HG02852 (cell line): ENCODE results near the gene CLIC3.

ENCODE experiments used
- ATAC-seq: cut with Tn5 transposase; IDR thresholded peaks from one replicate; pipeline ENCODE4 v1.9.1; 2021; ENCODE audit warnings: mild to moderate bottlenecking, moderate library complexity; ENCODE audit not compliant: unreplicated experiment

The CLIC3 gene

DNA sequence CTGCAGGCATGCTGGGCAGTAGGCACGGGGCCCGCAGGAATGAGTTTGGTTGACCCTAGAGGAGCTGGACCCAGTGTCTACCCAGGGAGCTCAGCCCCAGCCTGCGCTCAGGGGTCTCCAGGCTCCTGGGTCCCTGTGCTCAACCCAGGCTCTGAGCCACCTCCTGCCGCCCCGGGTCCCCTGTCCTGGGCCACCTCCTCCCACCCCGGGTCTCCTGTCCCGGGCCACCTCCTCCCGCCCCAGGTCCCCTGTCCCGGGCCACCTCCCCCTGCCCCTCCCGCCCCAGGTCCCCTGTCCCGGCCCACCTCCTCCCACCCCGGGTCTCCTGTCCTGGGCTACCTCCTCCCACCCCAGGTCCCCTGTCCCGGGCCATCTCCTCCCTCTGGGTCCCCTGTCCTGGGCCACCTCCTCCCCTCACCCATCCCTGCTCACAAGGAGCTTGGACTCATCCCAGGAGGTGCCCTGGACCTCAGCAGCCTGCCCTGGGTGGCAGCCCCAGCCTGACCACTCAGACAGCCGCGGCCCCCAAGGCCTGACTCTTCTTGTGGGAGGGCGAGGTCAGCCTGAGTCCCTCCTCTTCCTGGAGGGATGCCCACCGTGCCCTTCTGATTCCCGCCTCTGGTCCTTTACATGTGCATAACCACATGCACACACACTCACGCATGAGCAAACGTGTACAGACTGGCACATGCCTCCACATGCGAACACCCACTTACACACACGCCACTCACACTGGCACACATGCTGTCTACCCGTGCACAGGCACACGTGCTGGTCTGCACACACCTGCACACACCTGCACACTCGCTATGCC lies 41.9 kb downstream of the CLIC3 start:
- no peak for ATAC-seq

DNA sequence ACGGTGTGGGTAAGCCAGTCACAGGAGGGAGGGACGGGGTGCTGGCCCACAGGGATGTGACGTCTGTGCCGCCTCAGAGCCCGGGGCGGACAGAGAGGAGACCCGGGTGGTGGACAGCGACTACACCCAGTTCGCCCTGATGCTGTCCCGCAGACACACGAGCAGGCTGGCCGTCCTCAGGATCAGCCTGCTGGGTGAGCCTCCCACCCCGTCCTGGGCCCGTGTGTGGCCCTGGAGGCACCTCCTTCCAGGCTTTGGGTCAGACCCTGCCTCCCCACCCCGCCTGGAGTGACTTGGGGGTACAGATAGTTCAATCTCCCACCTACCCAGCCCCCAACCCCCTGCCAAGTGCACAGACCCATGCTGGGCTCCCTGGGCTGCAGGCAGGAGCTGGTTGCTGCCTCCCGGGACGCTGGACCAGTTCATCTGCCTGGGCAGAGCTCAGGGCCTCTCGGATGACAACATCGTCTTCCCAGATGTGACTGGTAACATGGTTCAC lies 42.5 kb downstream of the CLIC3 start:
- no peak for ATAC-seq

DNA sequence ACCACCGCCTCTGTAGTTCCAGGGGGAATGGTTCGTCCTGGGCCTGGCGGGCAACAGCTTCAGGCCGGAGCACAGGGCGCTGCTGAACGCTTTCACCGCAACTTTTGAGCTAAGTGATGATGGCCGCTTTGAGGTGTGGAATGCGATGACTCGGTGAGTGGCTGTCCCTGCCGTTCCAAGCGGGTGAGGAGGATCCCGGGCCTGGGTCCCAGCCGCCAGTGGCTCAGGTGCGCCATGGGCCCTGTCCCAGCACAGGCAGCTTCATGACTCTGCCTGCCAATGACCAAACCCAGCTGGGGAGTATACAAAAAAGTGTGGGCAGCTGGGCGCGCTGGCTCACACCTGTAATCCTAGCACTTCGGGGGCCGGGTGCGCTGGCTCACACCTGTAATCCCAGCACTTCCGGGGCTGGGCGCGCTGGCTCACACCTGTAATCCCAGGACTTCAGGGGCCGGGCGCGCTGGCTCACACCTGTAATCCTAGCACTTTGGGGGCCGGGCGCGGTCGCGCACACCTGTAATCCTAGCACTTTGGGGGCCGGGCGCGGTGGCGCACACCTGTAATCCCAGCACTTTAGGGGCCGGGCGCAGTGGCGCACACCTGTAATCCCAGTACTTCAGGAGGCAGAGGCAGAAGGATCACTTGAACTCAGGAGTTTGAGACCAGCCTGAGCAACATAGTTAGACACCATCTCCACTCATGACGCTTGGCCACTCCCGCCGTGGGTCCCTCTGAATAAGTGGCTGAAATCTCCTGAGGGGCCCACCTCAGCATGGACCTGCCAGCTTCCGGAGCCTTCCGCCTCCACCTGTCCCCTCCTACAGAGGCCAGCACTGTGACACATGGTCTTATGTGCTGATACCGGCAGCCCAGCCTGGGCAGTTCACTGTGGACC lies 43.2 kb downstream of the CLIC3 start:
- ATAC-seq = no peak

GRCh38 chr9:136952321-136952850 lies 44.0 kb downstream of the CLIC3 start:
- ATAC-seq = no peak

DNA sequence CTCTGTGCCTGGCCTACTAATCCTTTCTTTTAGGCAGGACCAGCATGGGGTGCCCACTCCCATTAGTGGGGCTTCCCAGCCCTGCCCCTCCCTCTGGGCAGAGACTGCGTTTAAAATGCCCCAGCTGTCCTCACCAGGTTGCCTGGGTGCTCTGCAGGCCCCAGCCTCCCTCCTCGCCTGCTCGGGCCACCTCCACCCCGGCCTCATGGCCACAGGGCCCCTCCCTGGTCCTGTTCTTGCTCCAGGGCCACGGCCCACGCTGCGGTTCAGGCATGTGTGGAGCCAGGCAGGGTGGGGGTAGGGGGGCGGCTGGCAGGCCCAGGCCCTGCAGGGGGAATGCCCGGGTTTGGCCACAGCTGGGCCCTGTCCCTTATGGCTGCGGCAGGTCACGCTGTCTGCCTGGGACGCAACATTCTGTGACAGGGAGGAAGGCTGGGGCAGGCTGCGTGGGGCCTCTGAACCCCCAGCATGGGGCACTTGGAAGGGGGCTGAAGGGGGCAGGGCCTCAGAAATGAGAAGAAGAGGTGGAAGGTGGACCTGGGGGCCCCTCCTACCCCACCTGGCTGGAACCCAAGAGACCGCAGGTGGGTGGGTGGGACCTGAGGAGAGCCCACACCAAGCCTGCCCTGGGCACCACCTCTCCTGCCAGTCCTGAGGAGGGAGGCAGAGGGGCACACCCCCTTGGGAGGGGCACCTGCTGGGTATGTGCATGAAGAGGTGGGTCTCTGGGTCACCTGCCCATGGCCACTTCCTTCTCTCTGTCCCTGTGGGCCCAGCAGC lies 44.6 kb downstream of the CLIC3 start, which contains the start of gene LCN12:
Gene LCN12 (plus strand): TSS at position 733 of the 780 bp plus-strand sequence. CDS start 55 bp downstream, outside the sequence.
- no peak for ATAC-seq

DNA sequence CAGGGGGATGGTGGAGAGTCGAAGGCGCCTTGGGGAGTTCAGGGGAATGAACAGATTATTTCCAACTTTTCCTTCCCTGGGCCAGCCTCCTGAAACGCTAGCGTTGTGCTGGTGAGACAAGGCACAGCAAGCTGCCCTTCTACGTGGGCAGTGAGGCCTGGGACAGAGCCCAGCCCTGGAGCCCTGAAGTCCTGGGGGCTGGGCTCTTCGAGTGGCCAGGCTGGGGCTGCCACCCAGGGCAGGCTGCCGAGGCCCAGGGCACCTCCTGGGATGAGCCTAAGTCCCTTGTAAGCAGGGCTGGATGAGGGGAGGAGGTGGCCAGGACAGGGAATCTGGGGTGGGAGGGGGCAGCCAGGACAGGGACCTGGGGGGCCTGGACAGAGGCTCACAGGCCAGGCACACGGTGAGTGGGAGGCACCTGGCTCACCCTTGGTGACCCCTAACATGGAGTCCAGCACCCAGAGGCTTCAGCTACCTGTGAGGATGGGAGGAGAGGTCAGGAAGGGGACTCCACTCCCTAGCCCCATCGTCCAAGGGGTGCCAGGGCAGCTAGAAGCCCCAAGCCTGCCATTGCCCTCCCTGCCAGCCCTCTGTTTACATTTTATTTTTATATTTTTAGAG lies 45.6 kb downstream of the CLIC3 start:
- no peak for ATAC-seq

DNA sequence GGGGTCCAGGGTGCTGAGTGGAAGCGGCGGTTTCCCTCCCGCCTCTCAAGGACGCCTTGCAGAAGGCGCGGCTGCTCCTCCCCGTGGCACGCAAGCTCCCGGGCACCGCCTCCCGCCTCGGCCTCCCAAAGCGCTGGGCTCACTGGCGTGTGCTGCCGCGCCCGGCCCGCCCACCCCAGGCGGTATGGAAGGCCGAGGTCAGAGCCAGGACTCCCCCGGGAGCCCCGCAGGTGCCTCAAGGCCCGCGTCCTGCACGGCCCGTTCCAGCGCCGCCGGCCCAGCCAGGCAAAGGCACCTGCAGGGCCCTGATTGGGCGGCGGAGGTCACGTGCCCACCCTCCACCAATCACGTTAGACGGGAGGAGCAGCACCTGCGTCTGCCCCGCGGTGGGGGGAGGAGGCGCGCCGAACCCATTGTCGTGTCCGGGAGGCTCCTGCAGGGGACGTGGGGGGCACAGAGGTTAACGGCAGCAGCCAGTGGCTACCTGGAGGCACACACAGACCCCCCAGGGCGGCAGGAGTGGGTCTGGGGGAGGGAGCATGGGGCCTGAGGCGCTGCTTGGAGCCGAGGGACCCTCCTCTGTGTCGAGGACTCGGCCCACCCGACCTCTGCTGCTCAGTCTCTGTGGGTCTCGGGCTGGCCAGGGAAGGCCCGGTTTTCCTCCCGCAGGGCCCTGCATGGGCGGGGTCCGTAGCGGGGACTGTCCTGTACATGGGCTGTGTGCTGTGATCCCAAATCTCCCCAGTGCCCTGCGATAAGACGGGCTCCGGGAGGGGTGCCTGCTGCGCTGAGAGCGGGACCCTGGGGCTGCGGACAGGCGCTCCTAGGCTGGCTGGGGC lies 46.3 kb downstream of the CLIC3 start:
- ATAC-seq = peak; percentile 85

DNA sequence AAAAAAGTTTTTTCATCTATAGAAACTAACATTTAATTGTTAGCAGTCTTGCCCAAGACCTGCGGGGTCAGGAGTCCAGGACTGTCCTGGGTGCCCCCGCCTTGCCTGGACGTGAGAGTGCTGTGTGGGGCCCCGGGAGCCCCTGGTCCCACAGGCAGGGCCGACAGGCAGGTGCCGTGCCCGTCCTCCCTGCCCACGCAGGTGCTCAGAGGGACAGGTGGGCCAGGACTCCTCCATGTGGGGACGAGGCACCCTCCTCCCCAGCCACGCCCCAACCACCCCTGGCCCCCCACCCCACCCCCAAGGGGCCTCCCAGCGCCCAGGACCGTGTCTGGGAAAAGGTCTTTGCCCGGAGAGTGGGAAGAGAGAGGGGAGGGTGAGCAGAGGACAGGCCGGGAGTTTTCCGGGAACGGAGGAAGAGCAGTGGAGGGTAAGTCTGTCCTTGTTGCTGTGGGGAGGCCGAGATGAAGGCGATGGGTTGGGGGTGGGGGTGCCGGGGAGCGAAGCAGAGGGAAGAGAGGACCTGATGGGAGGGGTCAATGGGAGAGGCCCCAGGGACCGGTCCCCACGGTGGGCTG lies 47.0 kb downstream of the CLIC3 start:
- ATAC-seq = no peak

GRCh38 chr9:136947955-136948510 lies 48.3 kb downstream of the CLIC3 start:
- no peak for ATAC-seq

DNA sequence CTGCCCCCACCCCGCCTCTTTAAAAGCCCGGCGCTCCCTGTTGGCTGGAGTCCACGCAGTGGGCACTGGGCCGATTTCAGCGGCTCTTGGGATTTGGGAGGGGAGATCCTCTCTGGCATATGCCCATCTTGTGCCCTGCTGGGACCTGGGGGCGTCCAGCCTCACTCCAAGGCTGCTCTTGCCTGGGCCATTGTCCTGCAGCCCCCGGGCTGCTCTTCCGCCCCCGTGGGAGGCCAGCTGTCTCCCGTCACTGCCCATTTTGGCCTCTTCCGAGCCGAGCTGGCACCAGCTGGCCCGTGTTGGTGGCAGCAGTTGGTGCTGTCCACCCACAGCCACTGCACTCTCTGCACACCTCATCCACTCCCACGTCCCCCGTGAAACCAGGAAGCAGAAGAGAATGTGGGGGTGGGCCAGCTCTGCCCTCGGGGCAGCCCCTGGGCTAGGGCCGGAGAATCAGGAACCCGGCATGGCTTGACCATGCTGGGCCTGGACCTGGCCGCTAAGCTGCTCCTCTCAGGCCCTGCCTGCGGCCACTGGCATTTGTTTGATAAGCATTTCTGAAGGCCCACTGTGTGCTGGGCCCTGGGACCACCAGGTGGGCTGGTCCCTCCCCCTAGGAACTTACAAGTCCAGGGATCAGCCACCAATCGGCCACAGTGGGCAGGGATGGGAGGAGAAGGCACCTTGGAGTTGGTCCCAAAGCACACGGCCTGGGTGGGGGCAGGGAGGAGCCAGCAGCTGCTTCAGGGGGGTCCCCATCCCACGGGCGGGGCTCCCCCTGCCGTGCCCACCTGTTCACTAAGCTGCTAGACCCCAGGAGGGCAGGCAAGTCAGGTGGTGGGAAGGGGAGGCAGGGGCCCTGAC lies 49.1 kb downstream of the CLIC3 start:
- ATAC-seq = no peak

DNA sequence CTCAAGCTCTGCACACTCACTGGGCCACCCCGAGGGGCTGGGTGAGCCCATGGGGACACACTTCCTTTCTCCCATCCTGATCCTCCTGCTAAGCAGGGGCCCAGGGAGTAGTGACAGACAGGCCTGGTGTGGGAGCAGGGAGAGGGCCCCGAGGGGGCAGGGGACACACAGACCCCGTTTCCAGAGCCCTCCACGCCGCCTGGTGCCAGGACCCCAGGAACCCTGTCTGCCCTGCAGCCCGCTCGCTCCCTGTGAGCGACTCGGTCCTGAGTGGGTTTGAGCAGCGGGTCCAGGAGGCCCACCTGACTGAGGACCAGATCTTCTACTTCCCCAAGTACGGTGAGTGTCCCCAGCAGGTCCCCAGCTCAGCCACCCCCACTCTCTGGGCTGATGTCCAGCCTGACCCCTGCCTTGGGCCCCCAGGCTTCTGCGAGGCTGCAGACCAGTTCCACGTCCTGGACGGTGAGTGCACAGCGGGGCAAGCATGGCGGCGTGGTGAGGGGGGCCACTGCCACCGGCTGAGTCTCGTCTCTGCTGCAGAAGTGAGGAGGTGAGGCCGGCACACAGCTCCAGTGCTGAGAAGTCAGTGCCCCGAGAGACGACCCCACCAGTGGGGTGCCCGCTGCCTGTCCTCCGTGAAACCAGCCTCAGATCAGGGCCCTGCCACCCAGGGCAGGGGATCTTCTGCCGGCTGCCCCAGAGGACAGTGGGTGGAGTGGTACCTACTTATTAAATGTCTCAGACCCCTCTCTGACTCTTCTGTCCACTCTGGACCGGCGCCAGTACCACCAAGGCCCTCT lies 49.9 kb downstream of the CLIC3 start:
- ATAC-seq = no peak

- no peak for ATAC-seq
Measured at GRCh38 chr9:136945333-136946227, 50.8 kb downstream of the CLIC3 start.
